H1 (cell line): ENCODE data around the gene AVPR1A.

ENCODE experiments used
- ATF3 ChIP-seq: IDR thresholded peaks from 2 replicates; pipeline ENCODE4 v1.6.1; 2011; ENCODE audit warnings: low read depth, mild to moderate bottlenecking, low read length; ENCODE audit not compliant: insufficient read depth
- BACH1 ChIP-seq: IDR thresholded peaks from 2 replicates; pipeline ENCODE4 v1.6.1; 2012; ENCODE audit warnings: low read length, improper control_type of control experiment
- CREB1 ChIP-seq: IDR thresholded peaks from 2 replicates; pipeline ENCODE4 v1.6.1; 2012; ENCODE audit warnings: inconsistent platforms
- EZH2 ChIP-seq: fragments of 200-600 bp; sonication (generic); IDR thresholded peaks from 2 replicates; pipeline ENCODE4 v1.7.1; 2012; ENCODE audit warnings: low read depth, mild to moderate bottlenecking, moderate library complexity, low read length, inconsistent platforms; ENCODE audit not compliant: severe bottlenecking
- POLR2A ChIP-seq, 2 experiments: IDR thresholded peaks; 1 replicate in 1 of 2; 2 replicates in 1 of 2; pipeline ENCODE4 v1.6.1; 2011; ENCODE audit warnings: low read depth in 2 of 2, low read length in 2 of 2, mild to moderate bottlenecking in 2 of 2; ENCODE audit errors: control extremely low read depth in 1 of 2
- RAD21 ChIP-seq, 2 experiments: IDR thresholded peaks in 1 of 2; conservative IDR thresholded peaks in 1 of 2; 2 replicates each; pipeline ENCODE4 v1.6.1; 2011; ENCODE audit warnings: low read depth in 2 of 2, low read length in 2 of 2, improper control_type of control experiment in 1 of 2, inconsistent platforms in 1 of 2, mild to moderate bottlenecking in 1 of 2, moderate library complexity in 1 of 2
- RNF2 ChIP-seq: fragments of 200-900, 300-1000 bp; sonication (generic); IDR thresholded peaks from 2 replicates; pipeline ENCODE4 v1.7.1; 2016; ENCODE audit warnings: borderline replicate concordance, low read depth, mild to moderate bottlenecking, antibody characterized with exemption, low read length; ENCODE audit not compliant: poor library complexity, severe bottlenecking; ENCODE audit errors: missing control alignments
- SP1 ChIP-seq: IDR thresholded peaks from 2 replicates; pipeline ENCODE4 v1.6.1; 2011; ENCODE audit warnings: low read depth, low read length
- SP2 ChIP-seq: IDR thresholded peaks from 2 replicates; pipeline ENCODE4 v1.6.1; 2012; ENCODE audit warnings: mild to moderate bottlenecking, low read length, inconsistent platforms
- SUZ12 ChIP-seq: fragments of 200-600 bp; sonication (generic); IDR thresholded peaks from 2 replicates; pipeline ENCODE4 v1.6.1; 2012; ENCODE audit warnings: mild to moderate bottlenecking, inconsistent platforms, low read length, moderate library complexity, mixed read lengths
- YY1 ChIP-seq: IDR thresholded peaks from 2 replicates; pipeline ENCODE4 v1.6.1; 2011; ENCODE audit warnings: low read depth, mild to moderate bottlenecking, low read length
- ZNF274 ChIP-seq: IDR thresholded peaks from 2 replicates; pipeline ENCODE4 v1.7.0; 2012; ENCODE audit warnings: low read length, borderline replicate concordance; ENCODE audit errors: extremely low read depth
- TF ChIP-seq, protein P1 (sequence below), 3 experiments: IDR thresholded peaks; 1 replicate in 2 of 3; 2 replicates in 1 of 3; pipeline versions ENCODE4 v1.5.1 to v1.6.1; 2011; ENCODE audit warnings: low read length in 3 of 3, mild to moderate bottlenecking in 3 of 3, inconsistent platforms in 2 of 3, low read depth in 1 of 3, moderate library complexity in 1 of 3; ENCODE audit not compliant: insufficient read depth in 1 of 3; ENCODE audit errors: control extremely low read depth in 1 of 3

DNA sequence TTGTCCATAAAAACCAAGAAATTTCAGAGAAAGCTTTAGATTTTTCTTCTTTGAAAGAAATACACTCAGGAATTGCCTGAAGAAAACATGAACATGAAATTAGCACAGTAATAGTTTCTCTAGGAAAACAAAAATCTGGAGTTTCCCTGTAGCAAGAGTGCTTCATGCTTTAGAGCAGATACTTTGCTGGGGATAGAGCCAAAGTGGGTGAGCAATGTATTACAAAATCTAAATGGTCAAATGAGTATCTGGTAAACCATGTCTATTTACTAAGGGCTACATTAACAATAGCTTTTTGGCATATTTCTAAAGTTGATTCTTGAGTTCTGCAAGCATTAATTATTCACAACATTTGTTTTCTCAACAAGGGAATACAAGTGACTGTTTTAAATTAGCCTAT is 26.2 kb downstream of the AVPR1A start:
- TF ChIP-seq RAD21 (IDR thresholded peaks at IDR 0.05 in 1 of 2, conservative IDR thresholded peaks at IDR 0.05 in 1 of 2; ENCODE audit: low read depth in 2 of 2, low read length in 2 of 2) = no peak
- TF ChIP-seq, protein P1, sequence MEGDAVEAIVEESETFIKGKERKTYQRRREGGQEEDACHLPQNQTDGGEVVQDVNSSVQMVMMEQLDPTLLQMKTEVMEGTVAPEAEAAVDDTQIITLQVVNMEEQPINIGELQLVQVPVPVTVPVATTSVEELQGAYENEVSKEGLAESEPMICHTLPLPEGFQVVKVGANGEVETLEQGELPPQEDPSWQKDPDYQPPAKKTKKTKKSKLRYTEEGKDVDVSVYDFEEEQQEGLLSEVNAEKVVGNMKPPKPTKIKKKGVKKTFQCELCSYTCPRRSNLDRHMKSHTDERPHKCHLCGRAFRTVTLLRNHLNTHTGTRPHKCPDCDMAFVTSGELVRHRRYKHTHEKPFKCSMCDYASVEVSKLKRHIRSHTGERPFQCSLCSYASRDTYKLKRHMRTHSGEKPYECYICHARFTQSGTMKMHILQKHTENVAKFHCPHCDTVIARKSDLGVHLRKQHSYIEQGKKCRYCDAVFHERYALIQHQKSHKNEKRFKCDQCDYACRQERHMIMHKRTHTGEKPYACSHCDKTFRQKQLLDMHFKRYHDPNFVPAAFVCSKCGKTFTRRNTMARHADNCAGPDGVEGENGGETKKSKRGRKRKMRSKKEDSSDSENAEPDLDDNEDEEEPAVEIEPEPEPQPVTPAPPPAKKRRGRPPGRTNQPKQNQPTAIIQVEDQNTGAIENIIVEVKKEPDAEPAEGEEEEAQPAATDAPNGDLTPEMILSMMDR (IDR thresholded peaks at IDR 0.05; ENCODE audit: control extremely low read depth in 1 of 3, insufficient read depth in 1 of 3, low read depth in 1 of 3, low read length in 3 of 3) = no peak
- no peak for TF ChIP-seq BACH1
- no peak for TF ChIP-seq ATF3
- no peak for TF ChIP-seq POLR2A (IDR thresholded peaks at IDR 0.05; ENCODE audit: control extremely low read depth in 1 of 2, low read depth in 2 of 2, low read length in 2 of 2)
- TF ChIP-seq ZNF274 = no peak
- TF ChIP-seq YY1 = no peak
- no peak for TF ChIP-seq SUZ12
- TF ChIP-seq SP2 = no peak
- TF ChIP-seq EZH2 = no peak
- TF ChIP-seq RNF2 = no peak
- TF ChIP-seq CREB1 = no peak
- TF ChIP-seq SP1 = no peak
